Testis (tissue), 2 donors: ENCODE data around the gene CHRM4.

Experiments
- POLR2A ChIP-seq: fragments of 450-650 bp; IDR thresholded peaks from one replicate; pipeline ENCODE4 v1.6.1; 2017; ENCODE audit warnings: antibody characterized with exemption, mild to moderate bottlenecking, moderate library complexity
- TF ChIP-seq, protein P1 (sequence below), 3 experiments: fragments of 450-650 bp in 2 of 3; fragments of 200-600 bp in 1 of 3; sonication (generic) in 1 of 3; IDR thresholded peaks; one replicate each; pipeline ENCODE4 v1.5.1; 2016 to 2019; ENCODE audit warnings: antibody characterized with exemption in 3 of 3, mild to moderate bottlenecking in 2 of 3, moderate library complexity in 1 of 3

DNA sequence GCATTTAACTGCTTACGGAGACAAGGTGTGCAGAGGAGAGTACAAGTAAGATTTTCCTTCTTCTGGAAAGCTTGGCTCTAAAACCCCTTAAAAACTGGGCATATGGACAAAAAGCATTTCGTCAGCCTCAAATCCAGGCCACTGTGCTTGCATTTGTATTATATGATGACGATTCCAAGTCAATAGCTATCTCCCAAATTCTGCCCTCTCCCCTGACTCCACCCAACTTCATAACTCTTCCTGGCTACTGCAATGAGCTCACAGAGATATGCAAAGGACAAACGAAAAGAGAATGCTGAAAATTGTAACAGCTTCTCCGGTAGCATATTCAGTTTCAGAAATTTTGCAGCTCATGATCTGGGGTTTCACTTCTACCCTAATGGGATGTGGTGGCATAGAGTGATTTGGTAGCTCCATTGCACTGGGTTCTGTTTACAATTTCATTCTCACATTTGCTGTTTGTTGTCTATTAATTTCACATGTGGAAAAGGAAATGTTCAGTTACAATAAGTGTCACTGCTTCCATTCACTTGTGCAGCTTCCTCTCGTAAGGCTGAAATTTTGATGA, 45.6 kb upstream of the CHRM4 start:
- no peak for TF ChIP-seq POLR2A
- TF ChIP-seq, protein P1, sequence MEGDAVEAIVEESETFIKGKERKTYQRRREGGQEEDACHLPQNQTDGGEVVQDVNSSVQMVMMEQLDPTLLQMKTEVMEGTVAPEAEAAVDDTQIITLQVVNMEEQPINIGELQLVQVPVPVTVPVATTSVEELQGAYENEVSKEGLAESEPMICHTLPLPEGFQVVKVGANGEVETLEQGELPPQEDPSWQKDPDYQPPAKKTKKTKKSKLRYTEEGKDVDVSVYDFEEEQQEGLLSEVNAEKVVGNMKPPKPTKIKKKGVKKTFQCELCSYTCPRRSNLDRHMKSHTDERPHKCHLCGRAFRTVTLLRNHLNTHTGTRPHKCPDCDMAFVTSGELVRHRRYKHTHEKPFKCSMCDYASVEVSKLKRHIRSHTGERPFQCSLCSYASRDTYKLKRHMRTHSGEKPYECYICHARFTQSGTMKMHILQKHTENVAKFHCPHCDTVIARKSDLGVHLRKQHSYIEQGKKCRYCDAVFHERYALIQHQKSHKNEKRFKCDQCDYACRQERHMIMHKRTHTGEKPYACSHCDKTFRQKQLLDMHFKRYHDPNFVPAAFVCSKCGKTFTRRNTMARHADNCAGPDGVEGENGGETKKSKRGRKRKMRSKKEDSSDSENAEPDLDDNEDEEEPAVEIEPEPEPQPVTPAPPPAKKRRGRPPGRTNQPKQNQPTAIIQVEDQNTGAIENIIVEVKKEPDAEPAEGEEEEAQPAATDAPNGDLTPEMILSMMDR (IDR thresholded peaks at IDR 0.05) = no peak
